ENCODE data around the gene PCGF2.

Gene PCGF2

DNA sequence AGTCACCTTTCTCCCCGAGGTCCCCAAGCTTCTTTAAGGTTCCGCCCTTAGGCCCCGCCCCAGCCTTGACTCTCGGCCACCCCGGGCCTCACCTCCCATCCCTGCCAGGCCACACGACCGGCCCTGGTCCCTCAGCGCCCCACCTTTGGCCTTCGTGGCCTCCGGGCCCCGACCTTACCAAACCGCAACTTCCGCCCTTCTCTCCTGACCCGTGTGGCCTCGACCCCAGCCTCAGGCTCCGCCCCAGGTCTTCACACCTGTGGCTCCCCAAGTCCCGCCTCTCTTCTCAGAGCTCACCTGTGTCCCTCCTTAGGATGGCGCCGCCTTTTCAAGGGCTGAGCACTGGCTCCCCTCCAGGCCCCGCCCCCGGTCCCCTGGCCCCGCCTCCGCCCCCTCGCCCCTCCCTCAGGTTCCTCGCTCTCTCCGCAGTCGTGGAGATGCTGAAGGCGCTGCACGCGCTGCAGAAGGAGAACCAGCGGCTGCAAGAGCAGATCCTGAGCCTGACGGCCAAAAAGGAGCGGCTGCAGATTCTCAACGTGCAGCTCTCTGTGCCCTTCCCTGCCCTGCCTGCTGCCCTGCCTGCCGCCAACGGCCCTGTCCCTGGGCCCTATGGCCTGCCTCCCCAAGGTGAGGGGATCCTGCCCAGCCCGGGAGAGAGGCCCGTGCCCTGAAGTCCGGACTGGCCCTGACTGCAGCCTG lies 28.0 kb downstream of the PCGF2 start:
- no peak for DNase-seq (ENCODE audit: low read depth, low spot score)

GRCh38 chr17:38719289-38719942 lies 28.7 kb downstream of the PCGF2 start:
- DNase-seq (ENCODE audit: low read depth, low spot score) = no peak

DNA sequence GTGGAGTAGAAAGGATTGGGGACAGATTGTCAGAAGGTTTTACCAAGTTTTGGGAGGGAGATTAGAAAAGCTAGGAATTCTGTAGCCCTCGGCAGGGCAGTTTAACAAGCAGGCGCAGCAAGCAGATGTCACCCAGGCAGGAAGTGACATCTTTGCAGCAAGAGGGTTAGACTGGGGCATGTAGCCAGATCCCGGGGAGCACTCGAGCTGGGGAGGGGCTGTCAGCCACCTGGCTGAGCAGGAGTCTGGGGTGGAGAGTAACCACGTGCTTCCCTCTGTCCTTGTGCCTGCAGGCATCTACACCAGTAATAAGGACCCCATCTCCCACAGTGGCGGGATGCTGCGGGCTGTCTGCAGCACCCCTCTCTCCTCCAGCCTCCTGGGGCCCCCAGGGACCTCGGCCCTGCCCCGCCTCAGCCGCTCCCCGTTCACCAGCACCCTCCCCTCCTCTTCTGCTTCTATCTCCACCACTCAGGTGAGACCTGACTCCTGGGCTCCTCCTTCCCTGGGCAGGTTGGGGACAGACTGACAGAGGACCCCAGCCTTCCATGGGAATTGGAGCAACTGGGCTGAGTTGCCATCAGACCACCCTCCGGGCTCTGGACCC lies 30.9 kb downstream of the PCGF2 start:
- no peak for DNase-seq (ENCODE audit: low read depth, low spot score)

- DNase-seq (ENCODE audit: low read depth, low spot score) = no peak
Observed at GRCh38 chr17:38716368-38717005, 31.6 kb downstream of the PCGF2 start.

DNA sequence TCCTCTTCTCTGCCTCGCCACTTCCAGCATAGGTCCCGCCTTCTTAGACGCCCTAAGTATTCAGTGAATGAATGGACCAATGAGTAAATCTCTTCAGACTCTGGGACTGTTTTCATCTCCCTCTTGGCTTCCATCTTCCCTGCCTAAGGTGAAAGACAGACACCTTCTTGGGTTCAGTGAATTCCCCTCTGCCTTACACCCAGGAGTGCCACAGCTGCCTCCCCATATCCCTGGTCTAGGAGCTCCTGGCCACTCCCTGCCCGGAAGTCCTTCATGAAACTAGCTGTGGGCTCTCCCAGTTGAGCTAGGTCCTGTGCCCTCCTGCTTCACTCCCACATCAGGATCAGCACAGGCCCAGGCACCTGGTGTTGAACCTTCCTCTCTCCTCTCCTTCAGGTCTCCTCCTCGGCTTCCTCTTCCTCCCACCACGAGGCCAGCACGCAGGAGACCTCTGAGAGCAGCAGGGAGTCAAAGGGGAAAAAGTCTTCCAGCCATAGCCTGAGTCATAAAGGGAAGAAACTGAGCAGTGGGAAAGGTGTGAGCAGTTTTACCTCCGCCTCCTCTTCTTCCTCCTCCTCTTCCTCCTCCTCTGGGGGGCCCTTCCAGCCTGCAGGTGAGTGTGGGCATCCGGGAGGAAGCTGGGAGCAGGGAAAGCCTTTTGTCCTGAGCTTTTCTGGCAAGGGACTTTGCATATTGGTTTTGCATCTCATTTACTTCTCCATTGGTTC lies 32.8 kb downstream of the PCGF2 start:
- no peak for DNase-seq (ENCODE audit: low read depth, low spot score)

DNA sequence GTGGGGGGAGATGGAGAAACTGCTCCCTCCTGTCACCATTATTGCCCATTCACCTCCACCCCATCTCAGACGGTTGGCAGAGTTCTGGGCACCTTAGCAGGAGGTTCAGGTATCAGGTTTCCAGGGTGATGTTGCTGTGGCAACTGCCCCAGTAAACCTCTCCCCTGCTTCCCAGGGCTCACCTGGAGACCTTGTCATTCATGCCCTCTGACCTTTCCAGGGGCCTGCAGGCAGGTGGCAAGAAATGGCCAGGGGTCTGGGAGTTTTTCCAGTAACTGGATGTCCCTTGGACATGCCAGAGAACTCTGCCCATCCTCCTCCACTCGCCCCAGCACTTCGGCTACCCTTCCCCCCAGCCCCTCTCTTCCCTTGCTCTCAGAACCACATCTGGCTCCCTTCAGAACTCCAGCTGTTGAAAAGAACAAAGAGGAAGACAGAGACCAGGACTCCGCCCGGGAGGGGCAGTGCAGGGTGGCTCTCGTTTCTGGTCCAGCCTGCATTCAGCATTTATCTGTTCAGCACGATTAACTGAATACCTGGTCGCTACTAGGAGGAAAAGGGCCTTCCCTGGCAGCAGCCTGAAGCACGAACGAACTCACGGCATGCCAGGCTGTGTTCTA lies 34.6 kb downstream of the PCGF2 start:
- no peak for DNase-seq (ENCODE audit: low read depth, low spot score)

GRCh38 chr17:38712593-38712992 lies 35.5 kb downstream of the PCGF2 start:
- no peak for DNase-seq (ENCODE audit: low read depth, low spot score)

- no peak for DNase-seq (ENCODE audit: low read depth, low spot score)
Observed at GRCh38 chr17:38711792-38712571, 36.2 kb downstream of the PCGF2 start.

- DNase-seq (ENCODE audit: low read depth, low spot score) = no peak
Observed at GRCh38 chr17:38710985-38711384, 37.2 kb downstream of the PCGF2 start.

GRCh38 chr17:38710604-38710962 lies 37.6 kb downstream of the PCGF2 start:
- no peak for DNase-seq (ENCODE audit: low read depth, low spot score)

DNA sequence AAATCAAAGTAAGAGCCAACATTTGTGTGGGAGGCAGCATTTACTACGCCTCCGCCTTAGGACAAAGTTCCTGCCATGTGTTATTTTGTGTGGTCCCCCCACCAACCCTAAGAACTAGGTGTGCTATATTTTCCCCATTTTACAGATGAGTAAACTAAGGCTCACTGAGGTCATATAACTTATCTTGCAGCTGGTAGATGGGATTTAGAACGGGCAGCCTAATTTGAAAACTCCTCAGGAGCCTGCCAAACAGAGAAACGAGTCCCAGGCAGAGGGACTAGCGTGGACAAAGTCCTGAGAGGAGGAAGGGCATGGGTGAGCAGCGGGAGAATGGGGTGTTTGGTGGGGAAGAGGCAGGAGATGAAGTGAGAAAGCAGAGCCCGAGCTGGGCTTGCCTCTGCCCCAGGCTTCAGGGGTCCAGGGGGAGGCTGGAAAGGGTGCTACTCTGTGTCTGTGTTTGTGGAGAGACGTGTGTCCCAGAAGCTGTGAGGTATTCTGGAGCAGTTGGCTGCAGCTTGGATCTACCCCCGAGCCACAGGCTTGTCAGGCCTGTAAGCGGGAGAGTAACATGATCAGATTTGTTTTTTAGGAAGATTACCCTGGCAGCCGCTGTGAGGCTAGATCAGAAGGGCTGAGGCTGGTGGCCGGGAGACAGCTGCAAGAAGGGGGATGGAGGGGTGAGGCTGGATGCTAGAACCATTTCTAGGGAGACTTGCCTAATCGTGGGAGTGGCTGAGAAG lies 38.1 kb downstream of the PCGF2 start:
- DNase-seq (ENCODE audit: low read depth, low spot score) = no peak

- no peak for DNase-seq (ENCODE audit: low read depth, low spot score)
Observed at GRCh38 chr17:38709104-38709820, 38.9 kb downstream of the PCGF2 start.

- DNase-seq (ENCODE audit: low read depth, low spot score) = no peak
Observed at GRCh38 chr17:38707678-38708351, 40.3 kb downstream of the PCGF2 start.

DNA sequence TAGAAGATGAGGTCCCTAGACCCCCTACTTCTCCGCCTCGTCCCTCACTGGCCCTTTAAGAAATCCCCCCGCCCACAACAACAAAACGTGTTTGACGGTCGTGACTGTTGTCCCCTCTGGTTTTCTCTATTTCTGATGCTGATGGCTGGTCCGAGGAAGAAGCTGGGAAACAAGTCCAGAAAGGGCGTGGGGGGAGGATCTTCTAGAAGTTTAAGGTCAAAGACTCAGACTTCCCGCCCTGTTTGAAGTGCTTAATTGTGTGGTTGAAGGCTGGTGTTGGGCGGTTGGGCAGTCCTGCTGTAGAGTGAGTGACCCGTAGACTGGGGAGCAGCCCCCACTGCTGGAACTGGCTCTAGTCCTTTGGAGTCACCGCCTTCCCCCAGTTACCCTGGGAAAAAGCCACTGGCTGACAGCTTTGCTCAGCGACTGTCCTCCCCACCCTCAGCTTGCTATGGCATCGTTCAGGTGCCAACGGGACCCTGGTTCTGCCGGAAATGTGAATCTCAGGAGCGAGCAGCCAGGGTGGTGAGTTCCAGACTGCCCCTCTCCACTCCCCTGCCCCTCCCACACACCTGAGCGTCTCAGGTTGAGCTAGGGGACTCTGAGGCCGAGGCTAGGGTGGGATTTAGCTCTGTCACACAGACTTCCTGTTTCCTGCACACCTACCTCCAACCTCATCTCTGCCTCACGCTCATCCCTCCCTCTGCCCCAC lies 41.5 kb downstream of the PCGF2 start:
- DNase-seq (ENCODE audit: low read depth, low spot score) = no peak

DNA sequence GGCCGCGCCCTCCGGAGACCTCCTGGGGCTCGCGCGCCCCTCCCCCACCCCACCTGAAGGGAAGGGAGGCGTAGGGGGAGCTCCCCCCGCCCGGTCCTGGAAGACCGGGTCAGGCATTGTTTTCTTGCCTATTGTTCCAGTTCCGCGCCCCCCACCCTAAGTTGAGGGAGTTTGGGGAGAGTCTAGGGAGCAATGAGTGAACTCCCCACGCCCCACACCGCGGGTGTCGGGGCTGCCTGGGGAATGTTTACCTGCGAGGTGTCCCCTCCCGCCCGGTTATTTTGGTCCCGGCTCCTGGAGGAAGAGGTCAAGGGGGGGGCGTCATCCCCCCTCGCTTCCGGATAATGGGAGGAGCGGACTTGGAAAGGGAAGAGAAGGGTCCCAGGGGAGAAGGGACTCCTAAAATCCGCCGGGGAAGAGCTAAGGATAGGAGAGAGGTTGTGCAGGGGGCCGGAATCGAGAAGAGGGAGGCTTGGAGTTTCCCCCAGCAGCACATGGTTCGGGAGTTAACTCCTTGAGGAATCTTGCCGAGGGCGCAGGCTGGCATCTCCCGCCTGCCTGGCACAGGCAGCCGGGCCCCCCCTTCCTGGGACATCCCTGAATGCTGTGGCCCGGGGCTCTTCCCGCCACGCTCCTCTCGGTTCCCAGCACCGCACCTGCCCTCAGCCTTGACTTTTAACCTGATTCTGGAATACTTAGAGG lies 42.2 kb downstream of the PCGF2 start:
- DNase-seq (ENCODE audit: low read depth, low spot score) = no peak

DNA sequence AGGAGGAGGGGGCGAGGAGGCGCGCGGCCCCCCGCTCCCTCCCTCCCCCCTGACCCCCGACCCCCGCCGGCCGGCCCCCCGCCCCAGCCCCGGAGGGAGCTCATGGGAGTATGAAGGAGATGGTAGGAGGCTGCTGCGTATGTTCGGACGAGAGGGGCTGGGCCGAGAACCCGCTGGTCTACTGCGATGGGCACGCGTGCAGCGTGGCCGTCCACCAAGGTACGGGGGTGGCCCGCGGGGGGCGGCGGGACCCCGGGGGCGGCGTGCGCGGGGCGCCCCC lies 42.7 kb downstream of the PCGF2 start:
- no peak for DNase-seq (ENCODE audit: low read depth, low spot score)

- DNase-seq (ENCODE audit: low read depth, low spot score) = peak; percentile 51
Observed at GRCh38 chr17:38704606-38705522, 43.3 kb downstream of the PCGF2 start, which contains the start of gene MLLT6. MLLT6 (plus strand) TSS chr17:38705273; CDS start chr17:38705633, 360 bp downstream.
